Mesothelial cell of epicardium (in vitro differentiated cells): ENCODE measurements around the gene PHRF1. TPM values are rescaled to one million over a fixed set of nuclear protein-coding genes. Genes with fewer than 3 reads are reported as not detected.

Source experiments
- DNase-seq, 2 experiments: peaks; one replicate each; pipeline ENCODE4 v3.0.0; 2021; ENCODE audit warnings: low spot score in 2 of 2; ENCODE audit not compliant: unreplicated experiment in 2 of 2
- H3K27ac Mint-ChIP-seq: 2 replicates; pipeline ENCODE4 v1.8.0; 2021; ENCODE audit warnings: mixed read lengths
- H3K27me3 Mint-ChIP-seq: 2 replicates; pipeline ENCODE4 v1.8.0; 2021; ENCODE audit warnings: low read depth, mixed read lengths
- H3K36me3 Mint-ChIP-seq: 2 replicates; pipeline ENCODE4 v1.8.0; 2021; ENCODE audit warnings: mixed read lengths
- H3K4me1 Mint-ChIP-seq: 2 replicates; pipeline ENCODE4 v1.8.0; 2021; ENCODE audit warnings: mixed read lengths
- H3K4me3 Mint-ChIP-seq: 2 replicates; pipeline ENCODE4 v1.8.0; 2021; ENCODE audit warnings: mild to moderate bottlenecking, moderate library complexity, mixed read lengths
- H3K9me3 Mint-ChIP-seq: 2 replicates; pipeline ENCODE4 v1.8.0; 2021; ENCODE audit warnings: mixed read lengths
- total RNA-seq: library from RNA; stranded (reverse); gene quantifications from 3 replicates; pipeline ENCODE4 v1.2.1, GENCODE V29; 2021
- TF ChIP-seq, protein P1 (sequence below): fragments of 200-600 bp; sonication (generic); IDR thresholded peaks from one replicate; pipeline ENCODE4 v1.5.0; 2021; ENCODE audit warnings: antibody characterized with exemption; ENCODE audit not compliant: unreplicated experiment

The PHRF1 gene
- total RNA-seq, 1 donor from 2014 or later = 51.1 TPM

DNA sequence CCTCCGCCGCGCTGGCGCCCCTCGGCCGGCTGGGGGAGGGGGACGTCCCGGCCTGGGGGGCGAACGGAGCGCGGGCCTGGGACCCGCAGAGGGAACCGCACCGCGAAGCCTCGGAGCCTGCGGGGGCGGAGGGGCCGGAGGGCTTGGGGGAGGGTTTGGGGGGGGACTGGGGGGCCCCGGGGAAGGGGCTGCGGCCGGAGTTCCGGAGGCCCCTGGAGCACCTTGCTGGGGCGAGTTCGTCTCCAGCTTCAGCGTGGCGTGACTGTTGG, 51.0 kb downstream of the PHRF1 start:
- Mint-ChIP-seq H3K4me3 (no peak overlapping the region), H3K36me3 (peaks cover 9% of the 10 kb centered on the region), H3K4me1 (peaks cover 4% of the 10 kb centered on the region), H3K9me3 (no peaks in the 10 kb centered on the region), H3K27me3 (peaks cover 22% of the 10 kb centered on the region), H3K27ac (no peak overlapping the region)
- peak in 1 of 2 experiments; percentile 17 for DNase-seq
- TF ChIP-seq, protein P1, sequence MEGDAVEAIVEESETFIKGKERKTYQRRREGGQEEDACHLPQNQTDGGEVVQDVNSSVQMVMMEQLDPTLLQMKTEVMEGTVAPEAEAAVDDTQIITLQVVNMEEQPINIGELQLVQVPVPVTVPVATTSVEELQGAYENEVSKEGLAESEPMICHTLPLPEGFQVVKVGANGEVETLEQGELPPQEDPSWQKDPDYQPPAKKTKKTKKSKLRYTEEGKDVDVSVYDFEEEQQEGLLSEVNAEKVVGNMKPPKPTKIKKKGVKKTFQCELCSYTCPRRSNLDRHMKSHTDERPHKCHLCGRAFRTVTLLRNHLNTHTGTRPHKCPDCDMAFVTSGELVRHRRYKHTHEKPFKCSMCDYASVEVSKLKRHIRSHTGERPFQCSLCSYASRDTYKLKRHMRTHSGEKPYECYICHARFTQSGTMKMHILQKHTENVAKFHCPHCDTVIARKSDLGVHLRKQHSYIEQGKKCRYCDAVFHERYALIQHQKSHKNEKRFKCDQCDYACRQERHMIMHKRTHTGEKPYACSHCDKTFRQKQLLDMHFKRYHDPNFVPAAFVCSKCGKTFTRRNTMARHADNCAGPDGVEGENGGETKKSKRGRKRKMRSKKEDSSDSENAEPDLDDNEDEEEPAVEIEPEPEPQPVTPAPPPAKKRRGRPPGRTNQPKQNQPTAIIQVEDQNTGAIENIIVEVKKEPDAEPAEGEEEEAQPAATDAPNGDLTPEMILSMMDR = no peak

DNA sequence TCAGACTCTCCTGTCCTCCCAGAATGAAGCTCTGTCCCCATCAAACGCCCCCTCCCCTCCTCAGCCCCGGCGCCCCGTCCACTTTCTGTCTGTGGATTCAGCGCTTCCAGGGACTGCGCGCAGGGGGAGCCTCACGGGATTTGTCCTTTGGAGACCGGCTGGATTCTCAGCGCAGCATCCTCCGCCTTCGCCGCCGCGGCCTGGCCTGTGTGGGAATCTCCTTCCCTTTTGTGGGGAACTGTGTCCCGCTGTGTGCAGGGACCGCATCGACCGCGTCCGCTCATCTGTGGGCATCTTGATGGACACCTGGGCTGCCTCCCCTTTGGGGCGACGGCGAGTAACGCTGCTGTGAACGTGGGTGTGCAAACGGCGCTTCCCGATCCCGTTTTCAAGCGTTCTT, 51.8 kb downstream of the PHRF1 start:
- no peaks in the 10 kb centered on the region for H3K9me3 Mint-ChIP-seq
- TF ChIP-seq, protein P1 = no peak
- H3K4me1 Mint-ChIP-seq = peaks cover 4% of the 10 kb centered on the region
- DNase-seq = peak in 1 of 2 experiments; percentile 19
- peak overlapping the region; percentile 38 for H3K4me3 Mint-ChIP-seq
- peaks cover 12% of the 10 kb centered on the region for H3K36me3 Mint-ChIP-seq
- peaks cover 22% of the 10 kb centered on the region for H3K27me3 Mint-ChIP-seq
- no peak overlapping the region for H3K27ac Mint-ChIP-seq

DNA sequence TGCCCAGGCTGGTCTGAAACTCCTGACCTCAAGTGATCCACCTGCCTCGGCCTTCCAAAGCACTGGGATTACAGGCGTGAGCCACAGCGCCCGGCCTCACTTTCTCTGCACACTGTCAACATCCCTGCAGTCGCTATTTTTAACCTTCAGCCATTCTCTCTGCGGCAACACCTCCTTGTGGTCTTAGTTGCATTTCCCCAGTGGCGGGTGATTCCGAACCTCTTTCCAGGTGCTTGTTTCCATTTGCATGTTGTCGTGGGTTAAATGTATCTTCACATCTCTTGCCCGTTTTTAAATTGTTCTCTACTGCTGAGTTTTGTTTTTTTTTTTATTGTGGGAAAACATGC, 52.9 kb downstream of the PHRF1 start:
- Mint-ChIP-seq H3K4me1 (peaks cover 4% of the 10 kb centered on the region), H3K27me3 (peaks cover 22% of the 10 kb centered on the region), H3K9me3 (no peaks in the 10 kb centered on the region), H3K27ac (no peak overlapping the region), H3K4me3 (no peak overlapping the region), H3K36me3 (peaks cover 12% of the 10 kb centered on the region)
- no peak for DNase-seq
- TF ChIP-seq, protein P1 = no peak

DNA sequence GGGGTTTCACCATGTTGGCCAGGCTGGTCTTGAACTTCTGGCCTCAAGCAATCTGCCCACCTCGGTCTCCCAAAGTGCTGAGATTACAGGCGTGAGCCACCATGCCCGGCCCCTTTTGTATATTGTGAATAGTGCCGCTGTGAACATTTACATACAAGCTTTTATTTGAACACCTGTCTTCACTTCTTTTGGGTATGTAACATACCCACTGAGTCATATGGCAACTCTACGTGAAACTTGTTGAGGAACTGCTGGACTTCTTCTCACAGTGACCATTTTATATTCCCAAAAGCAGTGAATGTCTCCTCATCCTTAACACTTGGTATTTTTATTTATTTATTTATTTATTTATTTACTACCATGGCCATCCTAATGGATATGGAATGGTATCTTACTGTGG, 54.6 kb downstream of the PHRF1 start:
- Mint-ChIP-seq H3K27me3 (peaks cover 35% of the 10 kb centered on the region), H3K9me3 (no peaks in the 10 kb centered on the region), H3K27ac (no peak overlapping the region), H3K4me3 (no peak overlapping the region), H3K4me1 (peaks cover 4% of the 10 kb centered on the region), H3K36me3 (peaks cover 14% of the 10 kb centered on the region)
- DNase-seq = no peak
- TF ChIP-seq, protein P1 = no peak

DNA sequence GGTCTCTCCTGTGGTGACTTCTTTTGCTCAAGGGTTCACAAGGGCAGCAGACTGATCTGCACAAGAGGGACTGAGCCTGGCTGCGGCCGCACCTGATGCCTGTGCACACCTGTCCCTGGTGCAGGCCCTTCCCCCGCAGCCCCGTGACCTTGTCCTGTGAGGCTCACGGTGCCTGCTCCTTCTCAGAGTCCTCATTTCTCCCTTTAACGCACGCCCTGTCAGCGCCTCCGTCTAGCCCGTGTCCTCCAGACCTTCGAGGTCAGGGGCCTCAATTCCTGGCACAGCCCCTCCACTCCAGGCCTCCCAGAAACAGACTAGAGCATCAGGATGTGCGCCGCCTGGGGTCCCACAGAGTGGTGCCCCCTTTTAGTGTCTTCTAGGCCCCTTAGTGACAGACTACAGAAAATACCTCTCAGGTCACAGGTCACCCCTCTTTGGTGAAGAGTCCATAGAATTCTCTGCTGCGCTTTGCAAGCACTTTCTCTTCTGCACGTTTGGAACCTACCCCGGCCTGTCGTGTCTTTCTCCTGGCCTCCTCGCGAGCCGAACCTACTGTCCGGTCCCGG, 59.8 kb downstream of the PHRF1 start:
- Mint-ChIP-seq H3K27me3 (peaks cover 53% of the 10 kb centered on the region), H3K4me1 (peaks cover 16% of the 10 kb centered on the region), H3K36me3 (peaks cover 5% of the 10 kb centered on the region), H3K27ac (no peak overlapping the region), H3K9me3 (no peaks in the 10 kb centered on the region), H3K4me3 (no peak overlapping the region)
- no peak for DNase-seq
- TF ChIP-seq, protein P1 = no peak
